Gastroesophageal sphincter (tissue), 3 donors: Measurements from ENCODE around the gene ACADVL.

Source experiments
- POLR2AphosphoS5 ChIP-seq: sonication (generic); formaldehyde crosslinking; IDR thresholded peaks from one replicate; pipeline ENCODE4 v1.6.1; 2017; ENCODE audit warnings: antibody characterized with exemption
- TF ChIP-seq, protein P1 (sequence below), 4 experiments: fragments of 200-600 bp in 2 of 4; fragments of 450-650 bp in 2 of 4; sonication (generic) in 1 of 4; IDR thresholded peaks; one replicate each; pipeline ENCODE4 v1.5.1; 2017 to 2019; ENCODE audit warnings: antibody characterized with exemption in 4 of 4, mild to moderate bottlenecking in 2 of 4, moderate library complexity in 2 of 4

DNA sequence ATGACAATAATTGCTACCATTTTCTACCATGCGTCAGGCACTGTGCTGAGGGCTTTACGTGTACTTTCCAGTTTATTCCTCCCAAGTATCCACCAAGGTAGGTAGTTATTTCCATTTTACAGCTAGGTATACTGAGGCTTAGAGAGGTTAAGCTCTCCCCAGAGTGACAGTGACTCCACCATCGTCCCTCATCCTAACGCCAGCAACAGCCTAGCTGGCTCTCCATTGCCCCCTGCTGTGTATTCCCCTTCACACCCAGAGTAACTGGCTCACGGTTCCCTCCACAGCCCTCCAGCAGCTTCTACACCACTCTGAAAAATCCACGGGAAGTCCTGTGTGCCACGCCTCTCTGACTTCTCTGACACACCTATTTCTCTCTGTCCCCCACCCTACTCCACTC is 33.5 kb upstream of the ACADVL start:
- TF ChIP-seq, protein P1, sequence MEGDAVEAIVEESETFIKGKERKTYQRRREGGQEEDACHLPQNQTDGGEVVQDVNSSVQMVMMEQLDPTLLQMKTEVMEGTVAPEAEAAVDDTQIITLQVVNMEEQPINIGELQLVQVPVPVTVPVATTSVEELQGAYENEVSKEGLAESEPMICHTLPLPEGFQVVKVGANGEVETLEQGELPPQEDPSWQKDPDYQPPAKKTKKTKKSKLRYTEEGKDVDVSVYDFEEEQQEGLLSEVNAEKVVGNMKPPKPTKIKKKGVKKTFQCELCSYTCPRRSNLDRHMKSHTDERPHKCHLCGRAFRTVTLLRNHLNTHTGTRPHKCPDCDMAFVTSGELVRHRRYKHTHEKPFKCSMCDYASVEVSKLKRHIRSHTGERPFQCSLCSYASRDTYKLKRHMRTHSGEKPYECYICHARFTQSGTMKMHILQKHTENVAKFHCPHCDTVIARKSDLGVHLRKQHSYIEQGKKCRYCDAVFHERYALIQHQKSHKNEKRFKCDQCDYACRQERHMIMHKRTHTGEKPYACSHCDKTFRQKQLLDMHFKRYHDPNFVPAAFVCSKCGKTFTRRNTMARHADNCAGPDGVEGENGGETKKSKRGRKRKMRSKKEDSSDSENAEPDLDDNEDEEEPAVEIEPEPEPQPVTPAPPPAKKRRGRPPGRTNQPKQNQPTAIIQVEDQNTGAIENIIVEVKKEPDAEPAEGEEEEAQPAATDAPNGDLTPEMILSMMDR (IDR thresholded peaks at IDR 0.05), result no peak
- TF ChIP-seq POLR2AphosphoS5, result no peak
